IMR-90 (cell line): Measurements from ENCODE around the gene RASGRF1.

Experiments
- BHLHE40 ChIP-seq: fragments of 150-350 bp; IDR thresholded peaks from 2 replicates; pipeline ENCODE4 v1.6.1; 2016; ENCODE audit warnings: mild to moderate bottlenecking, low read depth, low read length
- CEBPB ChIP-seq: IDR thresholded peaks from 2 replicates; pipeline ENCODE4 v1.6.1; 2012; ENCODE audit warnings: low read depth, low read length, improper control_type of control experiment
- FOS ChIP-seq: fragments of 150-350 bp; IDR thresholded peaks from 2 replicates; pipeline ENCODE4 v1.6.1; 2016; ENCODE audit warnings: low read depth, low read length
- MAFK ChIP-seq: IDR thresholded peaks from 2 replicates; pipeline ENCODE4 v1.6.1; 2012; ENCODE audit warnings: low read depth, low read length, improper control_type of control experiment
- MAZ ChIP-seq: IDR thresholded peaks from 2 replicates; pipeline ENCODE4 v1.6.1; 2012; ENCODE audit warnings: low read depth, mild to moderate bottlenecking, low read length, improper control_type of control experiment, moderate library complexity, borderline replicate concordance
- MXI1 ChIP-seq: IDR thresholded peaks from 2 replicates; pipeline ENCODE4 v1.6.1; 2012; ENCODE audit warnings: low read depth, mild to moderate bottlenecking, low read length, moderate library complexity, borderline replicate concordance
- NFE2L2 ChIP-seq: fragments of 150-350 bp; IDR thresholded peaks from 2 replicates; pipeline ENCODE4 v1.6.1; 2016; ENCODE audit warnings: low read depth, mild to moderate bottlenecking, low read length
- POLR2A ChIP-seq: IDR thresholded peaks from 2 replicates; pipeline ENCODE4 v1.6.1; 2012; ENCODE audit warnings: mild to moderate bottlenecking, low read depth, low read length
- RAD21 ChIP-seq: IDR thresholded peaks from 2 replicates; pipeline ENCODE4 v1.6.1; 2012; ENCODE audit warnings: low read length, improper control_type of control experiment
- RCOR1 ChIP-seq: IDR thresholded peaks from 2 replicates; pipeline ENCODE4 v1.6.1; 2012; ENCODE audit warnings: mild to moderate bottlenecking, low read length, improper control_type of control experiment; ENCODE audit not compliant: insufficient replicate concordance
- SMC3 ChIP-seq: fragments of 150-350 bp; IDR thresholded peaks from 2 replicates; pipeline ENCODE4 v1.6.1; 2016; ENCODE audit warnings: low read depth, mild to moderate bottlenecking, antibody characterized with exemption, low read length, moderate library complexity
- TF ChIP-seq, protein P1 (sequence below): conservative IDR thresholded peaks from 2 replicates; pipeline ENCODE4 v1.5.1; 2012; ENCODE audit warnings: mild to moderate bottlenecking, low read depth, low read length, improper control_type of control experiment
- TF ChIP-seq, protein P2 (sequence below): fragments of 150-350 bp; IDR thresholded peaks from 2 replicates; pipeline ENCODE4 v1.6.1; 2016; ENCODE audit warnings: low read depth, mild to moderate bottlenecking, low read length, moderate library complexity, borderline replicate concordance
- TF ChIP-seq, protein P3 (sequence below): fragments of 150-350 bp; IDR thresholded peaks from 2 replicates; pipeline ENCODE4 v1.6.1; 2017; ENCODE audit warnings: mild to moderate bottlenecking, antibody characterized with exemption, low read length, low read depth

DNA sequence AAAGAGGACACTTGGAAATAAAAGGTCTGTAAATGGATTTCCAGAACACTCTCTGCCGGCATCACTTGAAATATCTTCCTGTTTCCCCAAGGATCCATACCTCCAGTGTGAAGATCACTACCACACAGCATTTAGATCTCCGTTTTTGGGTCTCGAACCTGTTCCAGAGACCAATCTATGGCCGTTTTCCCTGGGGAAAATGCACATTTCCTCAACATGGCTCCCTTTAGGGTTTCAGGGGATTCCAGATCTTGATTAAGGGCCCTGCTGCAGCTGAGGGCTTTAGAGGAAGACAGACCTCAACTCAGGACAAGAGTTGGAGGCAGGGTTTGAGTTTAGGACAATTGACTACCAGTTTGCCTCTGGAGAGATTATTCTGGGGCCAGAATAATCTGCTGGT lies 147.8 kb downstream of the RASGRF1 start:
- TF ChIP-seq POLR2A (no peak), MAFK (no peak), RAD21 (no peak), RCOR1 (no peak), MXI1 (no peak), BHLHE40 (no peak), SMC3 (no peak), MAZ (no peak), FOS (no peak), CEBPB (no peak), NFE2L2 (no peak)
- TF ChIP-seq, protein P1, sequence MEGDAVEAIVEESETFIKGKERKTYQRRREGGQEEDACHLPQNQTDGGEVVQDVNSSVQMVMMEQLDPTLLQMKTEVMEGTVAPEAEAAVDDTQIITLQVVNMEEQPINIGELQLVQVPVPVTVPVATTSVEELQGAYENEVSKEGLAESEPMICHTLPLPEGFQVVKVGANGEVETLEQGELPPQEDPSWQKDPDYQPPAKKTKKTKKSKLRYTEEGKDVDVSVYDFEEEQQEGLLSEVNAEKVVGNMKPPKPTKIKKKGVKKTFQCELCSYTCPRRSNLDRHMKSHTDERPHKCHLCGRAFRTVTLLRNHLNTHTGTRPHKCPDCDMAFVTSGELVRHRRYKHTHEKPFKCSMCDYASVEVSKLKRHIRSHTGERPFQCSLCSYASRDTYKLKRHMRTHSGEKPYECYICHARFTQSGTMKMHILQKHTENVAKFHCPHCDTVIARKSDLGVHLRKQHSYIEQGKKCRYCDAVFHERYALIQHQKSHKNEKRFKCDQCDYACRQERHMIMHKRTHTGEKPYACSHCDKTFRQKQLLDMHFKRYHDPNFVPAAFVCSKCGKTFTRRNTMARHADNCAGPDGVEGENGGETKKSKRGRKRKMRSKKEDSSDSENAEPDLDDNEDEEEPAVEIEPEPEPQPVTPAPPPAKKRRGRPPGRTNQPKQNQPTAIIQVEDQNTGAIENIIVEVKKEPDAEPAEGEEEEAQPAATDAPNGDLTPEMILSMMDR, result no peak
- TF ChIP-seq, protein P2, sequence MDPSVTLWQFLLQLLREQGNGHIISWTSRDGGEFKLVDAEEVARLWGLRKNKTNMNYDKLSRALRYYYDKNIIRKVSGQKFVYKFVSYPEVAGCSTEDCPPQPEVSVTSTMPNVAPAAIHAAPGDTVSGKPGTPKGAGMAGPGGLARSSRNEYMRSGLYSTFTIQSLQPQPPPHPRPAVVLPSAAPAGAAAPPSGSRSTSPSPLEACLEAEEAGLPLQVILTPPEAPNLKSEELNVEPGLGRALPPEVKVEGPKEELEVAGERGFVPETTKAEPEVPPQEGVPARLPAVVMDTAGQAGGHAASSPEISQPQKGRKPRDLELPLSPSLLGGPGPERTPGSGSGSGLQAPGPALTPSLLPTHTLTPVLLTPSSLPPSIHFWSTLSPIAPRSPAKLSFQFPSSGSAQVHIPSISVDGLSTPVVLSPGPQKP, result no peak
- TF ChIP-seq, protein P3, sequence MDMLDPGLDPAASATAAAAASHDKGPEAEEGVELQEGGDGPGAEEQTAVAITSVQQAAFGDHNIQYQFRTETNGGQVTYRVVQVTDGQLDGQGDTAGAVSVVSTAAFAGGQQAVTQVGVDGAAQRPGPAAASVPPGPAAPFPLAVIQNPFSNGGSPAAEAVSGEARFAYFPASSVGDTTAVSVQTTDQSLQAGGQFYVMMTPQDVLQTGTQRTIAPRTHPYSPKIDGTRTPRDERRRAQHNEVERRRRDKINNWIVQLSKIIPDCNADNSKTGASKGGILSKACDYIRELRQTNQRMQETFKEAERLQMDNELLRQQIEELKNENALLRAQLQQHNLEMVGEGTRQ, result no peak
